Motor neuron (in vitro differentiated cells): Measurements from ENCODE around the gene SH2D5. TPM values are rescaled to one million over a fixed set of nuclear protein-coding genes. Genes with fewer than 3 reads are reported as not detected.
A peak's percentile ranks its signal among the peaks of the same experiment; 100 is the strongest.

Source experiments
- ATAC-seq, 8 experiments: fragments of 200-7000 bp; cut with Tn5 transposase; replicated peaks in 6 of 8; 2 replicates each; pipeline ENCODE4 v1.8.0; 2021; ENCODE audit warnings: mild to moderate bottlenecking in 8 of 8, moderate library complexity in 8 of 8
- H3K27ac ChIP-seq, 2 donors: fragments of 250-450 bp; sonication (Bioruptor Pico); 2 replicates each; pipeline ENCODE4 v1.9.0; 2021; ENCODE audit warnings: antibody characterized with exemption in 2 of 2, mild to moderate bottlenecking in 2 of 2, moderate library complexity in 1 of 2
- H3K4me1 ChIP-seq, 2 donors: fragments of 250-450 bp; sonication (Bioruptor Pico); replicated peaks in 1 of 2; 2 replicates each; pipeline ENCODE4 v1.6.1; 2021; ENCODE audit warnings: antibody characterized with exemption in 2 of 2, mild to moderate bottlenecking in 2 of 2, moderate library complexity in 1 of 2
- H3K4me3 ChIP-seq, 5 donors: fragments of 250-450 bp; sonication (Bioruptor Pico); 2 replicates each; pipeline ENCODE4 v1.9.0; 2021; ENCODE audit warnings: antibody characterized with exemption in 5 of 5, mild to moderate bottlenecking in 5 of 5, moderate library complexity in 4 of 5
- WGBS, 10 experiments: fragments of 450-650 bp; shearing (Covaris generic); methylation state at CpG; one replicate each; pipeline ENCODE4 v1.0.0; 2022; 5-methylcytosine and 5-hydroxymethylcytosine counted together
- in situ Hi-C, 9 experiments: fragments of 400-800 bp; cut with MboI; loops; one replicate each; pipeline ENCODE4 v1.15.0; 2021; ENCODE audit warnings: low sequenced_read_pairs in 9 of 9, low pct_unique_long_range_greater_than_20kb in 2 of 9; ENCODE audit not compliant: unreplicated experiment in 9 of 9
- total RNA-seq, 8 experiments: library from RNA; unstranded; fragments of 300-600 nt; gene quantifications; 2 replicates each; pipeline versions ENCODE4 v1.2.3 to v1.2.4, GENCODE V29; 2022

The SH2D5 gene
- total RNA-seq: 1 to 10 TPM in 5 of 8 experiments, under 1 TPM in 3; 0.31 to 8.0 (median 2.9) TPM

DNA sequence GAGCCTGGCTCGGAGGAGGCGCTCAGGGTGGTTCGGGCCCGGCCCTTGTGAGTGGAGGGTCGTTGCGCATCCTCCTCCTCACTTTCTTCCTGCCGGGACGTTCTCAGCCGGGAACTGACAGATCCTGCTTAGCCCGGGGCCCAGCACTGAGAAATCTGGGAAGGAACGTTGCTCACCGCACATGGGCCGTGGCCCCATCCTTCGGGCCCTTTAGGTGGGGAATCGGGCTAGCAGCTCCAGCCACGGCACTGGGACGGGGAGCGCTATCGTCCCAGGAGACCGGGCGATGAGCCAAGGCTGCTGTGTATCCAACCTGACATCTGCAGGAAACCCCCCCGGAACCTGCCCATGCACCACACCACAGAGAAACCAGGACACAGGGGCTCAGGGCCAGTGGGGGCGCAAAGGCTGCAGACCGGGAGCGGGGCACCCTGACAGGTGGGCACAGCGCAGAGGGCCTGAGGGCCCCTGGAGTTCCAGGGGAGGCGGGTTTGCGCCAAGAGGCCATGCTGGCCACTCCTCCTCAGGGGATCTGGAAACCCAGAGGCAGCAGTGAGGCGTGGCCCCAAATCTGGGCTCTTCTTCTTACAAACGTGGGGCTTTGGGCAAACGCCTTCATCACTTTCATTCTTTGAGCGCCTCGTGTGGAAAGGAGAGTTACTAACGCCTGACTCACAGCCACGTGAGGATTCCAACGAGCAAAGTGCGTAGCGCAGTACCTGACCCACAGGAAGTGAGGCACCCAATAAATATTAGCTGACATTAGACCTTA lies at the start of gene SH2D5:
SH2D5 (minus strand) TSS at position 116 of the 772 bp plus-strand sequence. CDS start 4,659 bp downstream, outside the sequence.
- Histone ChIP-seq H3K4me3 (peak within 1 kb of the TSS; percentile 41 to 82 (median 47)), H3K27ac (no peak within 1 kb of the TSS), H3K4me1 (peaks cover 21 to 22% of the 10 kb centered on the region in 2 donors)
- WGBS, 10 experiments: 0 to 10% (median 7%) methylated on average over 1 to 25 of the region's 38 CpGs; no CpG with 5 or more reads in 2 of the 10 experiments
- ATAC-seq: peak; percentile 65 to 80 (median 70)
- in situ Hi-C loops: no loop called here

DNA sequence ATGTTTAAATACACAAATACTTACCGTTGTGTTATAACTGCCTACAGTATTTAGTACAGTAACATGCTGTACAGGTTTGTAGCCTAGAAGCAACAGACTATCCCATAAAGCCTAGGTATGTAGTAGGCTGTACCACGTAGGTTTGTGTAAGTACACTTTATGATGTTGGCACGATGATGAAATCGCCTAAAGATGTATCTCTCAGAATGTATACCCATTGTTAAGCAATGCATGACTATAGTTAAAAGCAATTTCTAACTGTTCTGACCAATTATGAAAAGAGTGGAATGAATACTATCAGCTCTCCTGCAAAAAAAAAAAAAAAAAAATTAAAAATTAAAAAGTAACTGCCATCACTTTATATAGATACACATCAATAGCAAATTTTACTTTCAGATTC lies 43.2 kb upstream of the SH2D5 start:
- 71 to 100% (median 97%) methylated on average over 1 to 4 of the region's 4 CpGs for WGBS, 10 experiments
- no peak for ATAC-seq
- Histone ChIP-seq H3K4me1 (peaks cover 0 to 2% of the 10 kb centered on the region in 2 donors), H3K27ac (no peak overlapping the region), H3K4me3 (no peak overlapping the region)
- in situ Hi-C loops: no loop called here

DNA sequence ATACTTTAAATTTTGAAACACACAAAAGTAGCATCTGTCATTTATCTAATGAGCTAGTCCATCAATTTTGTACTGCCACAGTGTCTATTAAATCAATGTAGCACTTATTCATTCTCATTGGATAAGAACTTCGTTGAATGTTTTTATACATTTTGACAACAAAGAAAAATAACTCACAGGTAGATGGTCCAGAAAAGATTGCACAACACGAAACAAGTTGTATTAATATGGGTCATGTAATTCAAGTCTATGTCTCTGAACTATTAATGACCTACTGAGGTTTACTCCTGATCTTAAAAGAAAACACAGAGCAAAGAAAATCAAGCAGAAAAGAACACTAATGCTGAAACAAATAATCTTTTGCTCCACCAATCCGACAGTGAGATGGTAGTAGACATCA lies 39.3 kb upstream of the SH2D5 start:
- Histone ChIP-seq H3K27ac (no peak overlapping the region), H3K4me1 (no peaks in the 10 kb centered on the region), H3K4me3 (no peak overlapping the region)
- WGBS, 10 experiments: 92 to 100% (median 96%) methylated on average over 1 to 3 of the region's 3 CpGs
- in situ Hi-C loops: loop anchor here in 1 of 9 experiments (25.0 kb wide), 1 partner anchor 91 kb away; no protein-coding TSS in a partner anchor
- no peak for ATAC-seq

DNA sequence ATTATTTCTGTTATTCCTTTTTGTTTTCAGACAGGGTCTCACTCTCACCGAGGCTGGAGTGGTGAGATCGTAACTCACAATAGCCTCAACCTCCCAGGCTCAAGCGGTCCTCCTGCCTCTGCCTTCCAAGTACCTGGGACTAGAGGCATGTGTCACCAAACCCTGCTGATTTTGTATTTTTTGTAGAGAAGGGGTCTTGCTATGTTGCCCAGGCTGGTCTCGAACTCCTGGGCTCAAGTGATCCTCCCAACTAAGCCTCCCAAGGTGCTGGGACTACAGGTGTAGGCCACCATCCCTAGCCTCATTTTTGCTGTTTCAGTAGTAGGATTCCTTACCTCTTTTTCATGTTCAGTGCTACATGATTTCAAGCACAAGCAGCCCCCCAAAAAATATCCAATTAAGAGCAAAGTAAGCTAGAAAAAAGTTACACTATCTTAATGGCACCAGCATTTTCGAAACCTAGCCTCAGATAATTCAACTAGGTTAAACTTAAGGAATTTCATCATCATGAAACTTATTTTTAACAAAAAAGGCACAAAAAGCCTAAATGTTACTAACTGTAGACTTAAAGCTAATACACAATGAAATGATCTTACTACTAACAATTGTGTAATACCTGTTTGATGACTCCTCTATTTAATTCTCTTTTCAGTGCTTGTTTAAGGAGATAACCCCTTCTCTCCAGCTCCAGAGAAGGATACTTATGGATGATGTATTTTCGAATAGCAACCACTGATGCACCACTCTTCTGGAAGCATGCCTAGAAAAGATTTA lies 38.0 kb upstream of the SH2D5 start:
- Histone ChIP-seq H3K4me3 (no peak overlapping the region), H3K27ac (no peak overlapping the region), H3K4me1 (no peaks in the 10 kb centered on the region)
- ATAC-seq: no peak
- in situ Hi-C loops: loop anchor here in 1 of 9 experiments (25.0 kb wide), 1 partner anchor 92 kb away; no protein-coding TSS in a partner anchor
- WGBS, 10 experiments: 91 to 100% (median 97%) methylated on average over 2 to 6 of the region's 6 CpGs

DNA sequence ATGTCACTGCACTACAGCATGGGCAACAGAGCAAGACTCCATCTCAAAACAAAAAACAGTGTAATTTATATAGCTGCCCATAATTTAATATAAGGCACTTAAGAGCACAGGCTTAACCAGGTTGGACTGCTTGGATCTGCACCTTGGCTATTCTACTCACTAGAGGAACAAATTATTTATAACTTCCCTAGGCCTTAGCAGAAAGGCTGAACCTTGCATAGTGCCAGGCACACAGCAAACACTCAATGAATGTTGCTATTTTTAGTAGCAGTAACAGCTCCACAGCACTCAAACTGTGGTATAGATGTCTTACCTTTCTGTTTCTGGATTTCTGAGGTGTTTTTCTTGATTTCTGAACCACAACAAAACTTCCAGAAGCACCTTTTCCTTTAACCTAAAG lies 34.8 kb upstream of the SH2D5 start:
- ATAC-seq: no peak
- Histone ChIP-seq H3K4me3 (no peak overlapping the region), H3K4me1 (no peaks in the 10 kb centered on the region), H3K27ac (no peak overlapping the region)
- in situ Hi-C loops: loop anchor here in 1 of 9 experiments (25.0 kb wide), 1 partner anchor 95 kb away; no protein-coding TSS in a partner anchor

DNA sequence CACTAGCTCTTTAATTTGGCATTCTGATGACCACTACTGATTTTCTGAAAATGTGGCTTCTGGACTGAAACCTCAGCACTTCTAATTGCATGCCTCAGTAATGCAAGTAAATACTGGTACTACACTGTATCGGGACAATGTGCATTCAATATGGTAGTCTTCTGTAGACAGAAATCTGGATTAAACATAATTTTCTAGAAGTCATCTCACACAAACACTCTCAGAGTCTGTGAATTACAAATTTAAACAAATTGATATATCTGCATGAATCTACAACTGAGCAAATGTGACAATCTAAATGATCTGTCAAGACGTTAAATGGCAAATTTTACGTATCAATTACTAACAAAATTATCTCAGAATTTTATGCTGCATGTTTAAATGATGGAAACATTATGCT lies 30.9 kb upstream of the SH2D5 start:
- peak in 2 of 8 experiments; percentile 22 to 95 for ATAC-seq
- Histone ChIP-seq H3K4me3 (no peak overlapping the region), H3K27ac (no peak overlapping the region), H3K4me1 (no peaks in the 10 kb centered on the region)
- 35 to 100% (median 96%) methylated on average over 1 to 3 of the region's 3 CpGs; no CpG with 5 or more reads in 1 of the 10 experiments for WGBS, 10 experiments
- in situ Hi-C loops: loop anchor here in 1 of 9 experiments (25.0 kb wide), 1 partner anchor 99 kb away; no protein-coding TSS in a partner anchor

DNA sequence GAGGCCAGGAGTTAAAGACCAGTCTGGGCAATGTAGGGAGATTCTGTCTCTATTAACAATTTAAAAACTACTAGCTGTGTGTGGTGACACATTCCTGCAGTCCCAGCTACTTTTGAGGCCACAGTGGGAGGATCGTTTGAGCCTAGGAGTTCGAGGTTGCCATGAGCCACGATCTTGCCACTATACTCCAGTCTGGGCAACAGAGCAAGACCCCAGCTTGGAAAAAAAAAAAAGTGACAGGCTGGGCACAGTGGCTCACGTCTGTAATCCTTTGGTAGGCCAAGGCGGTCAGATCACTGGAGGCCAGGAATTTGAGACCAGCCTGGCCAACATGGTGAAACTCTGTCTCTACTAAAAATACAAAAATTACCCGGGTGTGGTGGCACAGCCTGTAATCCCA lies 27.8 kb upstream of the SH2D5 start:
- Histone ChIP-seq H3K27ac (no peak overlapping the region), H3K4me1 (no peaks in the 10 kb centered on the region), H3K4me3 (no peak overlapping the region)
- 86 to 100% (median 94%) methylated on average over 1 to 6 of the region's 6 CpGs; no CpG with 5 or more reads in 3 of the 10 experiments for WGBS, 10 experiments
- no peak for ATAC-seq
- in situ Hi-C loops: loop anchor here in 1 of 9 experiments (25.0 kb wide), 1 partner anchor 102 kb away; no protein-coding TSS in a partner anchor

DNA sequence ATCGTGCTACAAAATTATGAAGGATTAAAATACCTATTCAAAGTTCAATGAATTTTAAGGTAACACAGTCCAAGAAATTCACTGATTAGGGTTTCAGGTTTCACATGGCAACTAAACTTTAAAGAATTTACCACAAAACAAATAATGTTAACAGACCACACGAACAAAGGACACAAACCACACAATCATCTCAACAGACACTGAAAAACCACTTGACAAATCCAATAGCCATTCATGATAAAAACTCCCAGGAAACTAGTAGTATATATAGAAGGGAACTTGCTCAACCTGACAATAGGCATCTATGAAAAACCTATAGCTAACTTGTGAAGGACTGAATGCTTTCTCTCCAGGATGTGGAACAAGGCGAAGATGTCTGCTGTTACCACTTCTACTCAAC lies 21.1 kb upstream of the SH2D5 start:
- WGBS, 10 experiments: 75 to 100% (median 94%) methylated on average over 1 to 3 of the region's 3 CpGs
- peak in 1 of 8 experiments; percentile 47 for ATAC-seq
- Histone ChIP-seq H3K27ac (no peak overlapping the region), H3K4me1 (peaks cover 0 to 4% of the 10 kb centered on the region in 2 donors), H3K4me3 (no peak overlapping the region)
- in situ Hi-C loops: loop anchor here in 1 of 9 experiments (25.0 kb wide), 1 partner anchor 109 kb away; no protein-coding TSS in a partner anchor

DNA sequence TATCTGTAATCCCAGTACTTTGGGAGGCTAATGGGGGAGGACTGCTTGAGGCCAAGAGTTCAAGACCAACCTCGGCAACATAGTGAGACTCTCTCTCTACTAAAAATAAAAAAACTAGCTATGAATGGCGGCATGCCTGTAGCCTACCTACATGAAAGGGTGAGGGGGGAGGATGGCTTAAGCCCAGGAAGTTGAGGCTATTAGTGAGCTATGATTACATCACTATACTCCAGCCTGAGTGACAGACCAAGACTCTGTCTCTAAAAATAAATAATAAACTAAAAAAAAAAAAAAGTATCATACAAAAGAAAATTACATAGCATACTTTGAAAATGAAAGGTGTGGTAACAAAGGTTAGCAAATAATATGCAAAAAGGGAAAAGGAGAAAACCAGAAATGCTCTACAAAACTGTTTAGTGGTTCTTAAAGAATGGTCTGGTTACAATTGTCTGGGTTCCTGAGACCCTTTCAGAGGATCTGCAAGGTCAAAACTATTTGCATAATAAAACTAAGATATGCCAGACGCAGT lies 19.0 kb upstream of the SH2D5 start:
- 65 to 100% (median 78%) methylated on average over 1 to 3 of the region's 3 CpGs for WGBS, 10 experiments
- H3K4me3 ChIP-seq: no peak overlapping the region
- H3K27ac ChIP-seq: peak overlapping the region in 1 of 2 donors; percentile 31
- ATAC-seq: no peak
- in situ Hi-C loops: loop anchor here in 1 of 9 experiments (25.0 kb wide), 1 partner anchor 111 kb away; no protein-coding TSS in a partner anchor
- peaks cover 0 to 4% of the 10 kb centered on the region in 2 donors for H3K4me1 ChIP-seq

DNA sequence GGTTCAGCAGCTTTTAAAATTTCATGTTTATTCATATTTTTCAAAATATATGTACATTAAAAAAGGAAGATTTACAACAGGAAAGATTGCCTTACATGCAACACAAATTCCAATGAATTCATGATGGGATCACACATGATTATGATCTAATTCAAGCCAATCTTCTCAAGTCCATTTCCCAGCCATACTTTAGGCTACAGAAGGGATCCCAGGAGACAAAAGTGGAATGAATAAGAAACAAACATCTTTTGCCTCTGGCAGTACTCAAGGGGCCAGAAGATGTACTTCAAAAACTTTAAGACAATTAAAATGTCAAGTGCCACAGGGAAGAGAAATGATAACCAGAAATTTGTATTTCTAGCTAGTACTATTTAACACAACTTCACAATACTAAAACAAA lies 10.2 kb upstream of the SH2D5 start:
- in situ Hi-C loops: no loop called here
- H3K4me1 ChIP-seq: no peaks in the 10 kb centered on the region
- no peak overlapping the region for H3K27ac ChIP-seq
- ATAC-seq: no peak
- H3K4me3 ChIP-seq: no peak overlapping the region

DNA sequence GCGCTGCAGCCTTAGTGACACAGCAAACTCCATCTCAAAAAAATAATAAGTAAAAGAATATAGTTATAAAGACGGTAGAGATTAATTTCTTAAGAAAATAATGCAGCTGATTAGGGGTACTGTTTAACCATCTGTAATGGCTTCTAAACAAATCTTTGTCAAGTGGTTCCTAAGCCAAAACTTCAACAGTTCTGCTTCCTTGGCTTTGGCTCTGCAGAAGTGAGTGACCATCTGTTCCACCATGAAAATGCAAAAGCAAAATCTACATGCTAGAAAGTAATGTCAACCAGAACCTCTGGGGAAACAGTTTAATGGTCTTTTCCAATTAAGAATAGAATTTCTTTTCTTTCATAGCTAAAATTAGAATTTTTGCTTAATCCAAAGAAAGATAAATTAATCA lies 8.3 kb upstream of the SH2D5 start:
- in situ Hi-C loops: no loop called here
- WGBS, 10 experiments: 86 to 100% (median 98%) methylated on average over 1 to 2 of the region's 2 CpGs; no CpG with 5 or more reads in 2 of the 10 experiments
- H3K27ac ChIP-seq: no peak overlapping the region

DNA sequence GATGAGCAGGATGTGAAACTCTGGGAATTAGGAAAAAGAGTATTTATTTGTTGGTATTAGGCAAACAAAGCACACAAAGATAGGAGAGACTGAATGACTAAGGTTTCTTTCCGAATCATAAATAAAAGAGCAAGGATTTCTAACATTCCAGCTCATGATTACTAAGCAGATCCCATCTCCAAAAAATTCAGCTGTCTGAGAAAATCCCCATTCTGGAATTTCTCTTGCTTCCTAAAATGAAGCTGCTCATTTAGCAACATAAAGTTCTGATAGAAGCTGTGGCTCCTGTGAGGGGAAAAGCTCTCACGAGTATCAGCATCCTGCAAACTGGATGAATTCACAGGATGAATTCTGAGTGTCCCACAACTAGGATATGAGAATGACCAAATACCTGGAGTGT lies 6.7 kb upstream of the SH2D5 start:
- H3K27ac ChIP-seq: no peak overlapping the region
- in situ Hi-C loops: no loop called here
- no peak overlapping the region for H3K4me3 ChIP-seq
- 0 to 95% (median 86%) methylated on average over 1 to 2 of the region's 2 CpGs; no CpG with 5 or more reads in 1 of the 10 experiments for WGBS, 10 experiments
- no peaks in the 10 kb centered on the region for H3K4me1 ChIP-seq
- ATAC-seq: no peak

More for the DNA sequence above, 8.3 kb upstream of the SH2D5 start:
- no peak overlapping the region for H3K4me3 ChIP-seq
- no peaks in the 10 kb centered on the region for H3K4me1 ChIP-seq
- ATAC-seq: no peak
